Naive thymus-derived CD4-positive, alpha-beta T cell (primary cell): ENCODE data around the gene ZNF518A. TPM values are rescaled to one million over a fixed set of nuclear protein-coding genes. Genes with fewer than 3 reads are reported as not detected.

Source experiments
- ATAC-seq: fragments of 150-1000 bp; cut with Tn5 transposase; 2 replicates; pipeline ENCODE4 v1.10.0; 2021; ENCODE audit warnings: mild to moderate bottlenecking, moderate library complexity
- CTCF ChIA-PET: fragments of 350-600 bp; sonication (Branson Sonifier 250); formaldehyde crosslinking; loops from one replicate; lab custom pipeline; 2021; ENCODE audit warnings: antibody characterized with exemption; lab: Charles Lee
- POLR2A ChIA-PET: fragments of 350-600 bp; sonication (Branson Sonifier 250); formaldehyde crosslinking; loops from one replicate; lab custom pipeline; 2021; ENCODE audit warnings: antibody characterized with exemption, inconsistent platforms; lab: Charles Lee
- DNase-seq, 9 donors: peaks; one replicate each; pipeline versions ENCODE4 v3.0.0 to v3.0.0-alpha.2; 2020 to 2022; ENCODE audit warnings: mixed read lengths in 1 of 9
- H3K27ac ChIP-seq: one replicate; pipeline ENCODE4 v1.7.0; 2013; ENCODE audit warnings: mild to moderate bottlenecking, low read depth, low read length, moderate library complexity
- H3K27me3 ChIP-seq, 2 donors: one replicate each; pipeline ENCODE4 v1.7.0; 2013; ENCODE audit warnings: low read length in 2 of 2, mild to moderate bottlenecking in 2 of 2, moderate library complexity in 2 of 2; ENCODE audit not compliant: control insufficient read depth in 2 of 2, insufficient read depth in 2 of 2
- H3K36me3 ChIP-seq, 3 experiments: 1 replicate in 2 of 3; 2 replicates in 1 of 3; pipeline ENCODE4 v1.7.0; 2013; ENCODE audit warnings: low read length in 3 of 3, mild to moderate bottlenecking in 3 of 3, moderate library complexity in 1 of 3; ENCODE audit not compliant: insufficient read depth in 3 of 3, control insufficient read depth in 2 of 3
- H3K4me1 ChIP-seq, 2 donors: one replicate each; pipeline ENCODE4 v1.7.0; 2013; ENCODE audit warnings: low read length in 2 of 2, mild to moderate bottlenecking in 2 of 2, moderate library complexity in 1 of 2; ENCODE audit not compliant: control insufficient read depth in 2 of 2, insufficient read depth in 2 of 2
- H3K4me3 ChIP-seq: 2 replicates; pipeline ENCODE4 v1.7.0; 2013; ENCODE audit warnings: mild to moderate bottlenecking, low read length
- H3K9me3 ChIP-seq, 3 experiments: 1 replicate in 2 of 3; 2 replicates in 1 of 3; pipeline ENCODE4 v1.7.0; 2013; ENCODE audit warnings: low read length in 3 of 3; ENCODE audit not compliant: control insufficient read depth in 2 of 3
- H3K27ac Mint-ChIP-seq, 9 donors: one replicate each; pipeline ENCODE4 v1.8.0; 2020 to 2022; ENCODE audit warnings: mixed read lengths in 9 of 9, mild to moderate bottlenecking in 8 of 9, moderate library complexity in 5 of 9, inconsistent platforms in 2 of 9
- H3K27me3 Mint-ChIP-seq, 5 donors: one replicate each; pipeline ENCODE4 v1.8.0; 2021 to 2022; ENCODE audit warnings: mixed read lengths in 5 of 5, mild to moderate bottlenecking in 1 of 5
- H3K36me3 Mint-ChIP-seq, 5 donors: one replicate each; pipeline ENCODE4 v1.8.0; 2020 to 2022; ENCODE audit warnings: mixed read lengths in 5 of 5, mild to moderate bottlenecking in 3 of 5, inconsistent platforms in 1 of 5
- H3K4me1 Mint-ChIP-seq, 7 donors: one replicate each; pipeline ENCODE4 v1.8.0; 2020 to 2022; ENCODE audit warnings: mixed read lengths in 7 of 7, mild to moderate bottlenecking in 3 of 7, inconsistent platforms in 1 of 7
- H3K4me3 Mint-ChIP-seq, 10 donors: one replicate each; pipeline ENCODE4 v1.8.0; 2020 to 2022; ENCODE audit warnings: mild to moderate bottlenecking in 10 of 10, mixed read lengths in 10 of 10, moderate library complexity in 6 of 10, inconsistent platforms in 2 of 10
- H3K9me3 Mint-ChIP-seq, 11 donors: one replicate each; pipeline ENCODE4 v1.8.0; 2020 to 2022; ENCODE audit warnings: mixed read lengths in 11 of 11, mild to moderate bottlenecking in 4 of 11, inconsistent platforms in 1 of 11, moderate library complexity in 1 of 11
- intact Hi-C, 2 donors: fragments of 100-400 bp; cut with micrococcal nuclease; formaldehyde crosslinking; loops; one replicate each; pipeline ENCODE4 v1.15.1; 2023
- polyA plus RNA-seq, 2 donors: library from polyadenylated mRNA; unstranded; fragments of 300-500 nt; fragmentation: Illumina TruSeq; gene quantifications; one replicate each; pipeline ENCODE4 v1.2.3, GENCODE V29; 2021
- total RNA-seq, 6 experiments: library from RNA in 5 of 6; stranded (reverse) in 5 of 6; gene quantifications; 1 replicate in 5 of 6; 2 replicates in 1 of 6; pipeline ENCODE4 v1.2.3 and lab custom pipeline; 2021 to 2026

Gene ZNF518A
- total and polyA plus RNA-seq, 7 experiments from 2014 or later = 7.1 to 25.1 (median 20.5) TPM

DNA sequence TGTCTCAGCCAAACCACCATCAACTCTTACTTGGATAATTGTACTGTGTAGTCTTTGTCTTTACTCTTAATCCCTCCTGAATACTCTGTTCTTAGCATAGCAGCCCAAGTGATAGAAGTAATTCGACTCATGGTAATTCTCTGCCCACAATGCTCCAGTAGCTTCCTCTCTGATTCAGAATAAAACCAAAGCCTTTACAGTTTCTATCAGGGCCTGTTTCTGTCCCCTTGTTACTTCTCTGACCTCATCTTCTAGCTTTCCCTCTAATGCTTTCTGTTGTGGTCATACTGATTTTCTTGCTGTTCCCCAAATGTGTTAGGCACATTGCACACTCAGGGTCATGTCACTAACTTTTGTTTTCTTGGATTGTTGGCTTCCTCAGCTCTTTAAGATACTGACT lies 8.0 kb downstream of the ZNF518A start:
- Histone ChIP-seq H3K27me3 (no peaks in the 10 kb centered on the region), H3K27ac (no peak overlapping the region), H3K9me3 (no peaks in the 10 kb centered on the region), H3K36me3 (peaks cover 0 to 64% (median 12%) of the 10 kb centered on the region in 3 experiments), H3K4me1 (no peaks in the 10 kb centered on the region), H3K4me3 (no peak overlapping the region)
- H3K27ac Mint-ChIP-seq = no peak overlapping the region
- H3K36me3 Mint-ChIP-seq = peaks cover 25 to 82% (median 78%) of the 10 kb centered on the region in 5 donors
- ATAC-seq = no peak
- CTCF ChIA-PET = no interaction called here
- peaks cover 4 to 28% (median 12%) of the 10 kb centered on the region in 7 donors for H3K4me1 Mint-ChIP-seq
- no peak overlapping the region for H3K4me3 Mint-ChIP-seq
- no peaks in the 10 kb centered on the region for H3K9me3 Mint-ChIP-seq
- intact Hi-C loops = loop anchor here in 1 of 2 donors (10.0 kb wide), 2 partner anchors 1773 to 1997 kb away; partner anchors contain the start of genes NOC3L and R3HCC1L
- DNase-seq = no peak
- H3K27me3 Mint-ChIP-seq = no peaks in the 10 kb centered on the region
- POLR2A ChIA-PET = interaction anchor here (1.3 kb wide), 1 partner anchor 8 kb away, joined by 4 read pairs; the partner anchor contains the start of gene ZNF518A

DNA sequence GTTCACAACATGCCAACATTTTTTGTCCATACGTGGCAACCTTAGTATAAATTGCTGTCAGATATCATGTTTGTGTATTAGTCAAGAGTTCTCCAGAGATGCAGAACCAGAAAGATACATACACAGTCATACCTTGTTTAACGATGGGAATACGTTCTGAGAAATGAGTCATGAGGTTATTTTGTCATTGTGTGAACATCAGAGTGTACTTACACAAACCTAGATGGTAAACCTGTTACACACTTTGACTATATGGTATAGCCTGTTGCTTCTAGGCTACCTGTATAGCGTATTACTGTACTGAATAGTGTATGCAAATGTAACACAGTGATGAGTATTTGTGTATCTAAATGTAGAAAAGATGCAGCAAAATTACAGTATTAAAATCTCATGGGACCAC lies 22.3 kb downstream of the ZNF518A start:
- Histone ChIP-seq H3K36me3 (peaks cover 14 to 63% (median 27%) of the 10 kb centered on the region in 3 experiments), H3K4me1 (no peaks in the 10 kb centered on the region), H3K4me3 (no peak overlapping the region), H3K27ac (no peak overlapping the region), H3K9me3 (no peaks in the 10 kb centered on the region), H3K27me3 (no peaks in the 10 kb centered on the region)
- ATAC-seq = no peak
- Mint-ChIP-seq H3K4me3 (no peak overlapping the region), H3K27me3 (no peaks in the 10 kb centered on the region), H3K27ac (no peak overlapping the region), H3K4me1 (peaks cover 0 to 8% (median 0%) of the 10 kb centered on the region in 7 donors), H3K9me3 (peaks cover 0 to 19% (median 5%) of the 10 kb centered on the region in 11 donors), H3K36me3 (peaks cover 51 to 86% (median 79%) of the 10 kb centered on the region in 5 donors)
- ChIA-PET POLR2A (no interaction called here), CTCF (no interaction called here)
- DNase-seq = no peak
- intact Hi-C loops = no loop called here

DNA sequence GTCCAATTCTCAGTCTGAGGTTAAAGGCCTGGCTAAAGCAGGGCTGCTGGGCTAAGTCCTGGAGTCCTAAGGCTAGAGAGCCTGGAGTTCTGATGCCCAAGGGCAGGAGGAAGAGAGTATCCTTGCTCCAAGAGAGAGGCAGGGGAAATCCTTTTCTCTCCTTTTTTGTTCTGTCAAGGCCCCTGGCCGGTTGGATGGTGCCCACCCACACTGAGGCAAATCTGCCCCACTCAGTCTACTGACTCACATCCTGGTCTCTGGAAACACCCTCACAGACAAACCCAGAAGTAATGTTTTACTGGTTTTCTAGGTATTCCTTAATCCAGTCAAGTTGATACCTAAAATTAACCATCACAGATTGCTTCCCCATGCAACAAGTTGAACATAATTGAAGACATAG lies 23.0 kb downstream of the ZNF518A start:
- H3K4me1 Mint-ChIP-seq = peaks cover 0 to 8% (median 0%) of the 10 kb centered on the region in 7 donors
- no peak overlapping the region for H3K27ac ChIP-seq
- H3K9me3 ChIP-seq = no peaks in the 10 kb centered on the region
- no peaks in the 10 kb centered on the region for H3K4me1 ChIP-seq
- no peak overlapping the region for H3K27ac Mint-ChIP-seq
- peaks cover 57 to 86% (median 79%) of the 10 kb centered on the region in 5 donors for H3K36me3 Mint-ChIP-seq
- ChIA-PET POLR2A (no interaction called here), CTCF (no interaction called here)
- no peak overlapping the region for H3K4me3 Mint-ChIP-seq
- H3K36me3 ChIP-seq = peaks cover 14 to 64% (median 27%) of the 10 kb centered on the region in 3 experiments
- peaks cover 0 to 25% (median 6%) of the 10 kb centered on the region in 11 donors for H3K9me3 Mint-ChIP-seq
- H3K4me3 ChIP-seq = no peak overlapping the region
- ATAC-seq (no peak), DNase-seq (no peak)
- H3K27me3 ChIP-seq = no peaks in the 10 kb centered on the region
- H3K27me3 Mint-ChIP-seq = no peaks in the 10 kb centered on the region
- intact Hi-C loops = no loop called here

DNA sequence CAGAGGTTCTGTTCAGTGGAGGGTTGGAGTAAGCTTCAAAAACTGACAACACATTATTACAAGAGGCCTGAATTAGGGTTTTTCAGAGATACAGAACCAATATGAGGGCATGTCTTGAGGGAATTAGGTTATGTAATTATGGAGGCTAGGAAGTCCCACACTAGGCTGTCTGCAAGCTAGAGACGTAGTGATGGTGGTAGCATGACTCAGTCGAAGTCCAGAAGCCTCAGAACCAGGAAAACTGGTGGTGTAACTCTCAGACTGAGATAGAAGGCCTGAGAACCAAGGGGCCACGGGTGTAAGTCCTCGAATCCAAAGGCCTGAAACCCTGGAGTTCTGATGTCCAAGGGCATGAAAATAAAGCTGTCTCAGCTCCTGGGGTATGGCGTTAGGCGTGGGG lies 35.6 kb downstream of the ZNF518A start:
- POLR2A ChIA-PET = no interaction called here
- H3K4me1 ChIP-seq = no peaks in the 10 kb centered on the region
- Mint-ChIP-seq H3K4me3 (no peak overlapping the region), H3K9me3 (peaks cover 3 to 80% (median 43%) of the 10 kb centered on the region in 11 donors), H3K36me3 (peaks cover 10 to 35% (median 22%) of the 10 kb centered on the region in 5 donors), H3K27me3 (peaks cover 0 to 2% (median 0%) of the 10 kb centered on the region in 5 donors), H3K27ac (no peak overlapping the region), H3K4me1 (peaks cover 0 to 3% (median 0%) of the 10 kb centered on the region in 7 donors)
- CTCF ChIA-PET = no interaction called here
- H3K27ac ChIP-seq = no peak overlapping the region
- intact Hi-C loops = no loop called here
- no peaks in the 10 kb centered on the region for H3K27me3 ChIP-seq
- H3K36me3 ChIP-seq = no peaks in the 10 kb centered on the region
- no peak overlapping the region for H3K4me3 ChIP-seq
- H3K9me3 ChIP-seq = peaks cover 0 to 39% (median 6%) of the 10 kb centered on the region in 3 experiments
- DNase-seq (no peak), ATAC-seq (no peak)

DNA sequence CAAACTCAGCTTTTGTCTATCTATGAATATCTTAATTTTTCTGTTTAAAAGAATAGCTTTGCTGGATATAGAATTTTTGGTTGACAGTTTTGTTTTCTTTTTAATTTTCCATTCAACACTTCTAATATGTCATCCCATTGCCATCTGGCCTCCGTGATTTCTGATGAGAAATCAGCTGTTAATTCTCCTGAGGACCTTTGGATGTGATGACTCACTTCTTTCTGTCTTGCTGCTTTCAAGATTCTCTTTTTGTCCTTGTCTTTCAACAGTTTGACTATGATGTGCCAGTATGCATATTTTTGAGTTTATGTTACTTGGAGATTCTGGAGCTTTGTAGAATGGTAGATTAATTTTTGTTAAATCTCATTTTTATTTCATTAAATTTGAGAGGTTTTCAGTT lies 38.4 kb downstream of the ZNF518A start:
- Mint-ChIP-seq H3K27me3 (peaks cover 0 to 6% (median 3%) of the 10 kb centered on the region in 5 donors), H3K4me3 (no peak overlapping the region), H3K27ac (no peak overlapping the region), H3K36me3 (peaks cover 4 to 32% (median 10%) of the 10 kb centered on the region in 5 donors), H3K4me1 (peaks cover 0 to 3% (median 0%) of the 10 kb centered on the region in 7 donors), H3K9me3 (peaks cover 6 to 99% (median 50%) of the 10 kb centered on the region in 11 donors)
- intact Hi-C loops = no loop called here
- no peak overlapping the region for H3K4me3 ChIP-seq
- no peaks in the 10 kb centered on the region for H3K36me3 ChIP-seq
- ATAC-seq (no peak), DNase-seq (no peak)
- H3K27ac ChIP-seq = no peak overlapping the region
- H3K9me3 ChIP-seq = peaks cover 0 to 39% (median 6%) of the 10 kb centered on the region in 3 experiments
- H3K27me3 ChIP-seq = no peaks in the 10 kb centered on the region
- POLR2A ChIA-PET = no interaction called here
- H3K4me1 ChIP-seq = no peaks in the 10 kb centered on the region
- CTCF ChIA-PET = no interaction called here

DNA sequence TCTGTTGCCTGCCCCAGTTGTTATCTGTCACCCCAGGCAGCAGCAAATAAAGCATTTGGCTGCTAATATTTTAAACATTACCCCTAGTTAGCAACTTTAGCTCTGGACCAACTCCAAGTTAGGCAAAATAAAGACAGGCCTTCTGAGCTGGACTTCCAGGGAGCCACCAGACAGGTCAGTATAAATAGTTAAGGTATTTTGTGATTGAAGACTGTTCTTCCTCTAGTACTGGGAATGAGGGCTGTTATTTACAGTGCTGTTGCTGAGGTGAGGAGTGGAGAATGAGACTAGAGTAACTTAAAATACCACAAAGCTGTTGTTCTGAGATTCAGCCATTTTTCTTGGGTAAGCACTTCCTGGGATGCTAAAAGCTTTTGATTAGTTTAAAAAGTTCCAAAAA lies 40.1 kb downstream of the ZNF518A start:
- peaks cover 0 to 23% (median 10%) of the 10 kb centered on the region in 5 donors for H3K36me3 Mint-ChIP-seq
- no peak overlapping the region for H3K4me3 Mint-ChIP-seq
- DNase-seq (no peak), ATAC-seq (no peak)
- H3K36me3 ChIP-seq = no peaks in the 10 kb centered on the region
- H3K27ac ChIP-seq = no peak overlapping the region
- peaks cover 3 to 18% (median 10%) of the 10 kb centered on the region in 5 donors for H3K27me3 Mint-ChIP-seq
- H3K4me3 ChIP-seq = no peak overlapping the region
- H3K4me1 ChIP-seq = no peaks in the 10 kb centered on the region
- intact Hi-C loops = no loop called here
- H3K4me1 Mint-ChIP-seq = peaks cover 0 to 3% (median 0%) of the 10 kb centered on the region in 7 donors
- no peaks in the 10 kb centered on the region for H3K27me3 ChIP-seq
- POLR2A ChIA-PET = no interaction called here
- H3K9me3 Mint-ChIP-seq = peaks cover 11 to 99% (median 53%) of the 10 kb centered on the region in 11 donors
- peaks cover 0 to 39% (median 8%) of the 10 kb centered on the region in 3 experiments for H3K9me3 ChIP-seq
- no peak overlapping the region for H3K27ac Mint-ChIP-seq
- CTCF ChIA-PET = interaction anchor here (0.8 kb wide), 1 partner anchor 59 kb away, joined by 5 read pairs; no protein-coding TSS in a partner anchor

DNA sequence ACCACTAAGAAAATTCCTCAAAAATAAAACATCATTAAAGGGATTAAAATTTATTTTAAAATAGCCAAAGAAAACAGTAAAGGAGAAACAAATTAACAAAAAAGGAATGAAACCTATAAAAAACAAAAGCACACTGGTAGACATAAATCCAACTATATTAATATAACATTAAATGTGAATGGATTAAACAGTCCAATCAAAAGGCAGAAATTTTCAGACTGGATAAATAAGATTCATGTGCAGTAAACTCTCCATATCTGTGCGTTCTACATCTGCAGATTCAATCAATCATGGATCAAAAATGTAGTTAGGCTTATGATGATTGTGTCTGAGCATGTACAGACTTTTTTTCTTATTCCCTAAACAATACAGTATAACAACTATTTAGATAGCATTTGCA lies 42.6 kb downstream of the ZNF518A start:
- Mint-ChIP-seq H3K36me3 (peaks cover 0 to 18% (median 7%) of the 10 kb centered on the region in 5 donors), H3K9me3 (peaks cover 11 to 99% (median 63%) of the 10 kb centered on the region in 11 donors), H3K27ac (no peak overlapping the region), H3K4me1 (peaks cover 0 to 3% (median 0%) of the 10 kb centered on the region in 7 donors), H3K4me3 (no peak overlapping the region), H3K27me3 (peaks cover 7 to 24% (median 16%) of the 10 kb centered on the region in 5 donors)
- Histone ChIP-seq H3K9me3 (peaks cover 0 to 29% (median 8%) of the 10 kb centered on the region in 3 experiments), H3K27me3 (no peaks in the 10 kb centered on the region), H3K4me3 (no peak overlapping the region), H3K36me3 (no peaks in the 10 kb centered on the region), H3K27ac (no peak overlapping the region), H3K4me1 (no peaks in the 10 kb centered on the region)
- CTCF ChIA-PET = no interaction called here
- no peak for DNase-seq
- POLR2A ChIA-PET = no interaction called here
- ATAC-seq = no peak
- intact Hi-C loops = no loop called here
